ENCODE data around the gene HNRNPU.

GRCh38 chr1:244826712-244827111, 37.6 kb downstream of the HNRNPU start:
- no peak for TF ChIP-seq CTCF (conservative IDR thresholded peaks at IDR 0.05; ENCODE audit: low read depth, low read length)
- no peak for TF ChIP-seq EZH2 (IDR thresholded peaks at IDR 0.05; ENCODE audit: borderline replicate concordance, low read depth, low read length, poor library complexity, severe bottlenecking)

All from A673 (cell line).